Stimulated activated naive CD8-positive, alpha-beta T cell treated with anti-CD3 and anti-CD28 coated beads, Interleukin-15, Interleukin-2, amounts not matched to agents 100 ng/mL and 50 ng/mL, for 24 hours (primary cell): ENCODE results near the gene ACRBP.
A peak's percentile ranks its signal among the peaks of the same experiment; 100 is the strongest.

Experiments
- H3K27ac Mint-ChIP-seq: one replicate; pipeline ENCODE4 v1.8.0; 2021; ENCODE audit warnings: mild to moderate bottlenecking, mixed read lengths
- H3K27me3 Mint-ChIP-seq: one replicate; pipeline ENCODE4 v1.8.0; 2021; ENCODE audit warnings: mixed read lengths
- H3K36me3 Mint-ChIP-seq: one replicate; pipeline ENCODE4 v1.8.0; 2021; ENCODE audit warnings: low read depth, mixed read lengths
- H3K4me1 Mint-ChIP-seq: one replicate; pipeline ENCODE4 v1.8.0; 2021; ENCODE audit warnings: low read depth, mixed read lengths
- H3K4me3 Mint-ChIP-seq: one replicate; pipeline ENCODE4 v1.8.0; 2021; ENCODE audit warnings: mild to moderate bottlenecking, mixed read lengths
- H3K9me3 Mint-ChIP-seq: one replicate; pipeline ENCODE4 v1.8.0; 2021; ENCODE audit warnings: mixed read lengths

ACRBP gene

DNA sequence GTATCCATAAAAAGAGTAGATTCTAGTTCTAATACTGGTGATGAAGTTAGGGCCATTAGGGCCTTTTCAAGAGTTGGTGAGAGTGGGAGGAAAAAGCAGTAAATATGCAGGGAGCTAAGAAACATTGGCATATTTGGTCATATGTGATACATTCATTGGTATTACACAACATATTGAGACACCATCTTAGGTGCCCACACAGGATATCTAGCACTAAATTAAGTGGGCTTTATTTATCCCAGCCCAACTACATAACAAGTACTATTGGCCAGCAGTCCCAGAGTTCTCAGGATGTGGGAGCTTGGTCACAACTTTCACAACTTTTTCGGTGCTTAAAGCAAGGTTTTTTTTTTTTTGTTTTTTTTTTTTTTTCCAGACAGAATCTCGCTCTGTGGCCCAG, 17.7 kb upstream of the ACRBP start:
- H3K27ac Mint-ChIP-seq, result no peak overlapping the region
- no peak overlapping the region for H3K4me3 Mint-ChIP-seq
- H3K4me1 Mint-ChIP-seq, result peaks cover 25% of the 10 kb centered on the region
- H3K36me3 Mint-ChIP-seq, result peaks cover 33% of the 10 kb centered on the region
- no peaks in the 10 kb centered on the region for H3K27me3 Mint-ChIP-seq
- H3K9me3 Mint-ChIP-seq, result no peaks in the 10 kb centered on the region

DNA sequence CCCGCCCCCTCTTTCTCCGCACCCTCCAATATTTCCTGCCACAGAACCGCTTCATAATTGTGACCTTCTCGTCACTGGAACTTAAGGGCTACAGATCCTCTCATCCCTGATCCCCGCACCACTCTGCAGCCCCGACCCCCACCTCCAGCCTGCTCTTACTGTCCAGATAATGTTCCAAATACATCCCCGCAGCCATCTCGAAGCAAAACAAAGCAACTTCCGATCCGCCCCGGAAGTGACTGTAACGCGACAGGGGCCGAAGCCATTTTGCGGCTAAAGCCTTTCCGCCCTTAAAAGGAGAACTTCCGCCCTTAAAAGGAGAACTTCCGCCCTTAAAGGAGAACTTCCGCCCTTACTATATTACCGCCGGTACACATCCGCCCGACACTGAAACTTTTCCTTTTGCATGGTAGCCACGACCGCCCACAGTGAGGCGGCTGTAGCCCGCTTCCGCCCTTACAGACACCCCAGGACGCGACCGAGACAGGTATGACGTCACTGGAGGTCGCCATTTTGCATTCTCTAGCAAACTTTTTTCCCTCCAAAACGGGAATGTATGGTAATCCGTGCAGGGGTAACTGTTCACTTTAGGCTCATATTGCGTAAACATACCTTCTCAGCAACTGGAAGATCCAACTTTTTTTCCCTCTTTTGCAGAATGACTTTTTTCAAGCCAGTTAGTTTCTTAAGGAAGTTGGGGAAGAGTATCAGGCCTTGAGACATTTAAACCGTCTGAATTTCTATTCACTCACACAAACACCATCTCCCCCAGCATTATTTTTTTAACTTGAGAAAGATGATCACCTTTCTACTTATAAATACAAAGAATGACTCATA, 15.9 kb upstream of the ACRBP start, which contains the start of gene ING4:
ING4 (minus strand) TSS at position 214 of the 837 bp plus-strand sequence; CDS start at position 196, 18 bp downstream.
- Mint-ChIP-seq H3K9me3 (no peaks in the 10 kb centered on the region), H3K4me1 (peaks cover 30% of the 10 kb centered on the region), H3K27me3 (no peaks in the 10 kb centered on the region), H3K27ac (peak within 1 kb of the TSS; percentile 94), H3K4me3 (peak within 1 kb of the TSS; percentile 97), H3K36me3 (peaks cover 25% of the 10 kb centered on the region)

DNA sequence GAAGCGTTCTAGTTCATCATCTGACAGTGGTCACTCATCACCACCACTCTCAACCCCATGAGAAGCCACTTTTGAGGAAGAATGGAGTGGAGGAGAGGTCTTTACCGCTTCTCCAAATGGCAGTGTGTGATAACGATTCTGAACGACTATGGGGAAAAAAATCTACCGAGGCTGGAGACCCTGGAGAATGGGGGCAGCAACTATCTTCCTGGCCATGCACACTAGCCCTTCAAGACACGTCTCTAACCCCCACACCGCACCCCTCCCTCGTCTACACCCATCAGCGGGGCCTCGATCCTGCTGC, 15.3 kb upstream of the ACRBP start:
- Mint-ChIP-seq H3K9me3 (no peaks in the 10 kb centered on the region), H3K4me1 (peaks cover 30% of the 10 kb centered on the region), H3K27me3 (no peaks in the 10 kb centered on the region), H3K27ac (peak overlapping the region; percentile 94), H3K36me3 (peaks cover 20% of the 10 kb centered on the region), H3K4me3 (peak overlapping the region; percentile 97)

DNA sequence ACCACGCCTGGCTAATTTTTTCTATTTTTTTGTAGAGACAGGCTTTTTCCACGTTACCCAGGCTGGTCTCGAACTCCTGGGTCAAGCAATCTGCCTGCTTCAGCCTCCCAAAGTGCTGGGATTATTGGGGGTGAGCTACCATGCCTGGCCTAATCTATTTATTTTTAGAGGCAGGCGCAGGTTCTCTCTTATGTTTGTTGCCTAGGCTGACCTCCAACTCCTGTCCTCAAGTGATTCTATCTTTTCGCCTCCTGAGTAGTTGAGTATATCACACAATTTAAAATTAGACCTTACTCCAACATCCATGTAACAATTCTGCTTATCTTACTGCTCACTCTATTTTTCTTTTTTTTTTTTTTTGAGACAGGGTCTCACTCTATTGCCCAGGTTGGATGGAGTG, 6.8 kb upstream of the ACRBP start:
- no peaks in the 10 kb centered on the region for H3K9me3 Mint-ChIP-seq
- H3K27me3 Mint-ChIP-seq, result no peaks in the 10 kb centered on the region
- peaks cover 5% of the 10 kb centered on the region for H3K4me1 Mint-ChIP-seq
- peaks cover 27% of the 10 kb centered on the region for H3K36me3 Mint-ChIP-seq
- H3K4me3 Mint-ChIP-seq, result no peak overlapping the region
- H3K27ac Mint-ChIP-seq, result no peak overlapping the region

DNA sequence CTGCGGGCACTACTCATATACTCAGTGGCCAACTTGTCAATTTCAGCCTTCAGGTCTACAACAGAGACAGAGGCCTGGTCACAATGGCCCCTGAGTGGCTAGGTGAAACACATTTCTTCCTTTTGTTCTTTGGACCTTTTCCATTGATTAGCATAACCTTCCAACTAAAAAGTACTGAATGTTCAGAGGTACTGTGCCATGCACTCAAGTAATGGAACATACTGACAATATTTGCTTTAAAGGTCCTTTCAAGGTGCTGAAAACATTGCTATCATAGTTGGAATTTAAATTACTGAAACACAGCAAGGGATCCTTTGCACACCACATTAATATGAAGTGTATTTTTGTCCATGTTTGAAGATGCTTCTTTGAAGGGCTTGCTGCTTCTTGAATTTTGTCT, 6.1 kb upstream of the ACRBP start:
- Mint-ChIP-seq H3K36me3 (peaks cover 21% of the 10 kb centered on the region), H3K4me3 (no peak overlapping the region)

DNA sequence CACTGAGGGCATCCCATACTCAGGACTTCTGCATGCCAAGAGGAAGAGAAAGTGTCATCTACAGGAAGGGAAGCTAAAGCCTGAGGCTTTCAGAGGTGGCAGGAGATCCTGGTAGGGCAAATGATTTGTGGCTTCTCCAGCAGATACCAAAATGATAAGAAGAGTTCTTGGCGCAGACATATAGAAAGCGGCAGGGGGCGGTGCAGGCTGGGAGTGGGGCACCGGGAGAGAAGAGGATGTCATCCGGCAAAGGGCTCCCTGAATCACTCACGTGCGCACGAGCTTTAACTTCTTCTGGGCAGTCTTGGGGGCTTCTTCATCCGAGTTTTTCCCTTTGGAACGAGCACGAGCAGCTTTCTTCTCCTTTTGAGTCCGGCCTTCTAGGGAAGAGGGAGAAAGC, 5.2 kb upstream of the ACRBP start:
- Mint-ChIP-seq H3K36me3 (peaks cover 26% of the 10 kb centered on the region), H3K4me3 (no peak overlapping the region), H3K9me3 (no peaks in the 10 kb centered on the region), H3K27me3 (no peaks in the 10 kb centered on the region), H3K27ac (no peak overlapping the region), H3K4me1 (no peaks in the 10 kb centered on the region)

More for the DNA sequence above, 6.1 kb upstream of the ACRBP start:
- no peaks in the 10 kb centered on the region for H3K4me1 Mint-ChIP-seq
- no peaks in the 10 kb centered on the region for H3K9me3 Mint-ChIP-seq
- no peaks in the 10 kb centered on the region for H3K27me3 Mint-ChIP-seq
- H3K27ac Mint-ChIP-seq, result no peak overlapping the region

DNA sequence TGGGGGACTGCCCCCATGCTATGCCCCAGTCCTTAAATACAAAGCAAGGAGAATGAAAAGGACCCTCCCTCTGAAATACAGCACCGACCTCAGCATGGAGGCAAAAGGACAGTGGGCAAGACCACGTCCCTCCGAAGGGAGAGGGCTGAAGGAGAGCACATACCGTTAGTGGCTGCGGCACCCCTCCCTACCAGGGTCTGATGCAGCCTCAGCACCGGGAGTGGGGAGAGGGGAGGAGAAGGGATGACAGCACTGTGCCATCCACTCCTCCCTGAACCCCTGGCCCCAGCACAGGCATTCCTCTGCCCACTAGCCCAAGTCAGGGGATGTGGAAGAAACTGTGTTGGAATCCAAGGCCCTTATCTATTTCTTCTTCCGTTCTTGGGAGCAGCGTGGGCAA, 3.6 kb upstream of the ACRBP start:
- Mint-ChIP-seq H3K4me1 (peaks cover 11% of the 10 kb centered on the region), H3K36me3 (peaks cover 30% of the 10 kb centered on the region), H3K9me3 (no peaks in the 10 kb centered on the region), H3K27ac (no peak overlapping the region), H3K4me3 (no peak overlapping the region), H3K27me3 (no peaks in the 10 kb centered on the region)

DNA sequence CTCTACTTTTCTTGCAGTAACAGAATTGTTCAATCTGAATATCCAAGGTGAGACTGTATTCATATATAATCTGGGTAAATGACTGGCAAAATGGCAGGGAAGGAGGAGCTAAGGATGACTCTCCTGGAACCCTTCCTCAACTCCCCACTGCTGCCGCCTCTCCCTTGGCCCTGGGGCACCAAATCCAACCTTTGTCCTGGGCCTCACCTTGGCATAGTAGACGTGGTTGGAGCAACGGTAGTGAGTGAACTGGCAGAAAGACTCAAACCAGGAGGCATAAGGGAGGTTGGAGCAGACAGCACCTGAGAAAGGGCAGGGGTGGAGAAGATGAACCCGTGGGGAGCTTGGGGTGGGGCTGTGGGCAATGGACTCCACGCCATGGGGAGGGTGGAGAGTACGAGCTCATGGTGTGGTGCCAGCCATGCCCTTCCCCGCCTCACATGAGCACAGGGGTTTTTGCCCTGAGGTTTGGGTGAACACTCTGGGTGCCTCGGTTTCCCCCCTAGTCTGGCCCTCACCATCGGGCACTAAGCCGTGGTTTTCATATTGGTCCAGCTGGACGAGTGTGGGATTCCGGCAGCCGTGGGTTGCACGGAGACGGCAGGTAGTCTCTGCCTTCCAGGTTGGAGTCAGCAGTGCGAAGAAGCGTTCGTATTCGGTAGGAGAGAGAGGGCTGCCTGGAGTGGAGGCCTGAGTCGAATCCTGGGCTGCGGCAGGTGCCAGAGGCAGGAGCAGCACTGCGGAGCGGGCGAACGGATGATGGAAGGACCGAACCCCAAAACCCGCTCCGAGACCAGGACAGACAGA, 753 bp downstream of the ACRBP start:
- Mint-ChIP-seq H3K4me3 (peak overlapping the region; percentile 74), H3K9me3 (peaks cover 16% of the 10 kb centered on the region), H3K27me3 (no peaks in the 10 kb centered on the region), H3K4me1 (peaks cover 16% of the 10 kb centered on the region), H3K27ac (peak overlapping the region; percentile 73), H3K36me3 (peaks cover 36% of the 10 kb centered on the region)

DNA sequence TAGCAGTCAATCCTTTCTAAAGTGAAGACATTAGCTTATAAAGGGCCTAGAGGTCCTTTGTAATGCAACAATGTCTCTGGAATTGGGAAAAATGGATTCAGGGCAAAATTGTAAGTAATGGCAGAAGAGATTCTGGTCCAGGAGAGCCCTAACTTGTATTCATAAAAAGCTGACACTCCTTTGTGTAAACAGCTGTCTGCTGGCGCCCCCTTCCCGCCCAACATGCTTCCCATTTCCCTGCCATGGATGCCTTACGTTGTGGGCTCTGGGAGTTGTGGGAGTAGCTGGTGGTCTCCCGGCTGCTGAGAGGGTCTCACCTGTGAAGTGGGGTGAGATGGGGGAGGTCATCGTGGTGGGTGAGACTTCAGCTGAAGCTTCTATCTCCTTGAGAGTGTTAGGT, 2.3 kb downstream of the ACRBP start:
- Mint-ChIP-seq H3K4me1 (peaks cover 16% of the 10 kb centered on the region), H3K9me3 (peaks cover 16% of the 10 kb centered on the region), H3K4me3 (no peak overlapping the region), H3K36me3 (peaks cover 30% of the 10 kb centered on the region), H3K27ac (no peak overlapping the region), H3K27me3 (no peaks in the 10 kb centered on the region)

DNA sequence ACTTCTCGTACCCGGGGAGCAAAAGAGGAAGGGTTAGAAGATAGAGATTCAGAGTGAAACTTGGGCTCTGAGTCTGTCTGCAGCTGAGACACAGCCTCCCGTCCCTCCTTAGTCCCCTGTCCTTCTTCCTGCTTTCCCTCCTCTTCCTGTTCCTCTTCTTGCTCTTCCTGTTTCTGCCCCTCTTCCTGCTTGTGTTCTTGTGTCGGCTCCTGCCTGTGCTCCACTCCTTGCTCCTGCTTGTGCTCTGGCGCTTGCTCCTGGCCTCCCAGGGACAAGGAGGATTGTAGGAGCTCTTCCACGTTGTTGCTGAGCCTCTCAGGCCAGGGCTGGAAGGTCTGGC, 3.0 kb downstream of the ACRBP start:
- peaks cover 30% of the 10 kb centered on the region for H3K36me3 Mint-ChIP-seq
- no peaks in the 10 kb centered on the region for H3K27me3 Mint-ChIP-seq
- H3K9me3 Mint-ChIP-seq, result peaks cover 16% of the 10 kb centered on the region
- H3K27ac Mint-ChIP-seq, result peak overlapping the region; percentile 72
- H3K4me1 Mint-ChIP-seq, result peaks cover 16% of the 10 kb centered on the region
- H3K4me3 Mint-ChIP-seq, result no peak overlapping the region

DNA sequence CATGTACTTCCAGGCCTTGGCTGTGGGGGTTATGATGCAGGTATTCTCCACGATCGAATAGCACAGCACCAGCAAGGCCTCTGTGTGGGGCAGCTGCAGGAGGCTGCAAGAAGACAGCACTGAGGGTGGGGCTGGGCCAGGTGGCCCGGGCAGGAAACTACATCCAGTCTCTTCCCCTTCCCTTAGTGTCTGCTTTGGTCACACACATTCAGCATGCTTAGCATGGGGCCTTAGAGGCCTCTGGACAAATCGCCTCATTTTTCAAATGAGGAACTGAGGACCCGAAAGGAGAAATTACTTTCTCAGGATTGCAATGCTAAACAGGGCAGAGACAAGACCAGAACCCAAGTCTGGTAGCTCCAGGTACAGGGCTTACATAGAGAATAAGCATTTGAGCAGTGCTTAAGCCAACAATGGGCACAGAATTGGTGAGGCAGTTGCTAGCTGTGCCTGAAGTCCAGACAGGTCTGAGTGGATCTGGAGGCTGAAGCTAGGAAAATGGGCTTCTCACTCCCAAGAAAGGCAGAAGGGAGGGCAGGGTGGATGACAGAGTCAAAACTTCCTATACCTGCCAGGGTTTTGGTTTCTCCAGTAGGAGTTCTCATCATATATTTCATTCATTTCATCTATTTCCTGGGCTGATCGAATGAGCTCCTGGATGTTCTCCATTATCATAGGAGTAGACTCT, 3.5 kb downstream of the ACRBP start:
- Mint-ChIP-seq H3K4me3 (no peak overlapping the region), H3K4me1 (peaks cover 16% of the 10 kb centered on the region), H3K9me3 (peaks cover 16% of the 10 kb centered on the region), H3K36me3 (peaks cover 30% of the 10 kb centered on the region), H3K27ac (no peak overlapping the region), H3K27me3 (no peaks in the 10 kb centered on the region)

DNA sequence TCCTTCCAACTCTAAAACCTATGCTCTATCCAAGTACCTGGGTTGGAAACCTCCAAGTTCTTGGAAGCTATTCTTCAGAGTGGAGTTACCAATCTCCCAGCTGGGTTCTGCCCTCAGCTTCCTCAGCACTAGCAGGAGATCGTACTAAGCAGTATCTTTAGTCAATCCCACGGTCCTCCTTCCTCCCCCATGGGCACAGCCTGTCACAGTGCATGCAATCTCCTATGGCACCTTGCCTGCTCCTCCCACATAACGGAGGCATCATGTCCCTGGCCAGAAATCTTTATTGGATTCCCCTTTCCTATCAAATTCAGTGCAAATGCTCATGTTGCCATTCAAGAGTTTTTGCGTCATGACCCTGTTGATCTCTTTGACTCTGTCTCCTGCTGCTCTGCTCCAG, 6.1 kb downstream of the ACRBP start:
- peaks cover 16% of the 10 kb centered on the region for H3K9me3 Mint-ChIP-seq
- H3K4me1 Mint-ChIP-seq, result peaks cover 22% of the 10 kb centered on the region
- peaks cover 18% of the 10 kb centered on the region for H3K36me3 Mint-ChIP-seq
- no peak overlapping the region for H3K4me3 Mint-ChIP-seq
- H3K27ac Mint-ChIP-seq, result no peak overlapping the region
- H3K27me3 Mint-ChIP-seq, result no peaks in the 10 kb centered on the region

DNA sequence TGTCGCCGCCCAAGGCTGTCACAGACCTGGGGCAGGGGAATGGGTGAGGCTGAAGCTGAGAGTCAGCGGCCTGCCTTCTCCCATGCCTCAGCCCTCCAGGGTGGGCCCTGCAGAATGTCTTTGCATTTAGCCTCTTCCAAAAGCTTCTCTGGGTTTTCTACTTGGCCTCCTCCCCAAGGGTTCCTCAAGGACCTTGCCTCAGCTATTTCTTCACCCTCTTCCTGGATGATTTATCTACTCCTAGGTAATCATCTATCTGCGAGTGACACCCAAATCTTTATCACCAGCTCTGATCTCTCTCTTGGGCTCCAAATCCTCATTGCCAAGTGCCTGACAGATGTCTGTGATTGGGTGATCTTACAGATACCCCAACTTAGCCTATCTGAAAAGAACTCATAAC, 6.7 kb downstream of the ACRBP start:
- no peak overlapping the region for H3K4me3 Mint-ChIP-seq
- H3K36me3 Mint-ChIP-seq, result peaks cover 18% of the 10 kb centered on the region
- peaks cover 29% of the 10 kb centered on the region for H3K4me1 Mint-ChIP-seq
- no peak overlapping the region for H3K27ac Mint-ChIP-seq
- H3K27me3 Mint-ChIP-seq, result no peaks in the 10 kb centered on the region
- H3K9me3 Mint-ChIP-seq, result peaks cover 16% of the 10 kb centered on the region

DNA sequence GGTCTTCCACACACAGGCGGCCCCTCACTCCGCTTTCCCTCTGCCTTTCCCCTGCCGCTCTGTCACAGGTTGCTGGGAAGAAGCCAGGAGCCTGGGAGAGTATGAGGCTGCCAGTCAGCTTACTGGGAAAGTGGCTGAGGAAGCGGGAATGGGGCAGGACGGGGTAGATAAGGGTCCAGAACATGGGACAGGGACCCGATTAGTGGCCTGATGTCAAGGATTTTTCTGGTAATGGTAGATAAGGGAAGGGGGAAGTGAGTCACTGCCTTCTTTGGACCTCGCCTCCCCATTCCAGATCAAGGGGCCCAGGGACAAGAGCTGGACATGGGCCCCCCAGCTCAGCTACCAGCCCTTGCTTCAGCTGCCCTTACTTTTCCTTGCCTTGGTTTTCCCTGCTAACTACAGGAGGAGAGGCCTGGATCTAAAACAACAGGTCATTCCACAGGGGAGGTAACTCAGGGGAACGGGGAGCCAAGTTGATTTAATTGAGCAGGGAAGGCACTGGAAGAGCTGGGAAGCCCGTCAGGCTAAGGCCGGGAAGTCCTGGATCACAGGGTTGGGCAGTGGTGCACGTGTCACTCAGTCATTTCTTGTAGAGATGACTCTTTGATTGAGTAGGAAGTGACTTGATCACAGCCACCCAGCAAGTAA, 8.0 kb downstream of the ACRBP start:
- peaks cover 38% of the 10 kb centered on the region for H3K4me1 Mint-ChIP-seq
- no peak overlapping the region for H3K27ac Mint-ChIP-seq
- peaks cover 12% of the 10 kb centered on the region for H3K36me3 Mint-ChIP-seq
- H3K9me3 Mint-ChIP-seq, result peaks cover 10% of the 10 kb centered on the region
- H3K4me3 Mint-ChIP-seq, result no peak overlapping the region
- H3K27me3 Mint-ChIP-seq, result no peaks in the 10 kb centered on the region

DNA sequence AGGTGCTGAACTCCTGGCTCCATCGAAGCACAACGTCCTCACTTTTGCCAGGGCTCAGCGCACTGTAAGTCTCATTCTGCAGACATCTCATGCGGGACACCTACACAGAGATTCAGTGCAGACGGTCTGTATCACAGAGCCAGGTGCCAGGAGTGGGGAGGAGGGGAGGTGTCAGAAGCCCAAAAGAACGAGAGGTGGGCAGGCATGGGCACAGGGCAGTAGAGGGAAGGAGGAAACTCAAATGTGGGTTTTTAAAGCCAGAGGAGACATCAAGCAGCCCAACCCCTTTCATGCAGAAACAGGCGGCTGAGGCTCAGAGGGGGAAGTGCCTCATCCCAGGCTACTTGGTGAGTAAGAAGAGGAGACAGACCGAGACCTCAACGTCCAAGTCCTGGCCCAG, 8.9 kb downstream of the ACRBP start:
- H3K4me1 Mint-ChIP-seq, result peaks cover 43% of the 10 kb centered on the region
- peaks cover 4% of the 10 kb centered on the region for H3K9me3 Mint-ChIP-seq
- H3K27ac Mint-ChIP-seq, result peak overlapping the region; percentile 64
- H3K36me3 Mint-ChIP-seq, result peaks cover 4% of the 10 kb centered on the region
- H3K4me3 Mint-ChIP-seq, result no peak overlapping the region
- H3K27me3 Mint-ChIP-seq, result no peaks in the 10 kb centered on the region
